Keratinocyte (primary cell): ENCODE data around the gene SLC35B2. TPM values are rescaled to one million over a fixed set of nuclear protein-coding genes. Genes with fewer than 3 reads are reported as not detected.

ENCODE experiments used
- DNase-seq: peaks from one replicate; pipeline ENCODE4 v3.0.0-alpha.2; 2011; ENCODE audit warnings: low read depth, missing footprints, low spot score
- FAIRE-seq: peaks from 2 replicates; lab custom pipeline; 2011; peaks lifted over from hg19 to GRCh38; lab: Jason Lieb, UNC
- H2AFZ ChIP-seq: 2 replicates; pipeline ENCODE4 v1.6.0; 2012; ENCODE audit warnings: low read length, control low read depth, inconsistent platforms; ENCODE audit not compliant: control insufficient read depth
- H3K27ac ChIP-seq: 2 replicates; pipeline ENCODE4 v1.5.1; 2011; ENCODE audit warnings: low read length; ENCODE audit not compliant: control insufficient read depth, insufficient read depth
- H3K27me3 ChIP-seq: 3 replicates; pipeline ENCODE4 v1.6.0; 2011; ENCODE audit warnings: low read length; ENCODE audit not compliant: control insufficient read depth, insufficient read depth; ENCODE audit errors: extremely low read depth
- H3K36me3 ChIP-seq, 2 experiments: 2 replicates in 1 of 2; 3 replicates in 1 of 2; pipeline ENCODE4 v1.5.1; 2011; ENCODE audit warnings: low read length in 2 of 2, mild to moderate bottlenecking in 1 of 2; ENCODE audit not compliant: control insufficient read depth in 2 of 2, insufficient read depth in 2 of 2; ENCODE audit errors: extremely low read depth in 1 of 2
- H3K4me1 ChIP-seq: 3 replicates; pipeline ENCODE4 v1.5.1; 2011; ENCODE audit warnings: low read length; ENCODE audit not compliant: control insufficient read depth, insufficient read depth; ENCODE audit errors: extremely low read depth
- H3K4me2 ChIP-seq: 3 replicates; pipeline ENCODE4 v1.6.0; 2011; ENCODE audit warnings: low read depth, low read length; ENCODE audit not compliant: control insufficient read depth, insufficient read depth; ENCODE audit errors: extremely low read depth
- H3K4me3 ChIP-seq, 3 experiments: fragments of 200-600 bp in 1 of 3; sonication (generic) in 1 of 3; 2 replicates in 2 of 3; 3 replicates in 1 of 3; pipeline ENCODE4 v1.5.1; 2011 to 2016; ENCODE audit warnings: low read length in 3 of 3, mild to moderate bottlenecking in 3 of 3, control low read depth in 2 of 3, inconsistent platforms in 1 of 3, low read depth in 1 of 3, mixed read lengths in 1 of 3, mixed run types in 1 of 3, moderate library complexity in 1 of 3; ENCODE audit not compliant: control insufficient read depth in 2 of 3, insufficient read depth in 2 of 3; ENCODE audit errors: extremely low read depth in 1 of 3
- H3K79me2 ChIP-seq: 2 replicates; pipeline ENCODE4 v1.6.0; 2012; ENCODE audit warnings: low read length; ENCODE audit not compliant: control insufficient read depth, insufficient read depth
- H3K9ac ChIP-seq: 3 replicates; pipeline ENCODE4 v1.6.0; 2011; ENCODE audit warnings: low read length; ENCODE audit not compliant: control insufficient read depth, insufficient read depth; ENCODE audit errors: extremely low read depth
- H3K9me1 ChIP-seq: 3 replicates; pipeline ENCODE4 v1.6.0; 2011; ENCODE audit warnings: low read length; ENCODE audit not compliant: control insufficient read depth, insufficient read depth; ENCODE audit errors: extremely low read depth
- H3K9me3 ChIP-seq: 2 replicates; pipeline ENCODE4 v1.5.1; 2012; ENCODE audit warnings: low read depth, low read length; ENCODE audit not compliant: control insufficient read depth
- H4K20me1 ChIP-seq: 3 replicates; pipeline ENCODE4 v1.6.0; 2011; ENCODE audit warnings: low read length; ENCODE audit not compliant: control insufficient read depth, insufficient read depth; ENCODE audit errors: extremely low read depth
- CTCF ChIP-seq, 3 experiments: IDR thresholded peaks in 1 of 3; conservative IDR thresholded peaks in 1 of 3; optimal IDR thresholded peaks in 1 of 3; 2 replicates in 2 of 3; 3 replicates in 1 of 3; pipeline versions ENCODE3 to v1.5.1; 2011; ENCODE audit warnings: low read length in 3 of 3, mild to moderate bottlenecking in 3 of 3, moderate library complexity in 2 of 3, control low read depth in 1 of 3, inconsistent platforms in 1 of 3; ENCODE audit not compliant: insufficient read depth in 2 of 3; ENCODE audit errors: extremely low read depth in 1 of 3
- EZH2 ChIP-seq: IDR thresholded peaks from one replicate; pipeline ENCODE4 v1.6.1; 2012; ENCODE audit warnings: inconsistent platforms, mild to moderate bottlenecking, low read length, moderate library complexity
- dilution Hi-C: fragments of 300-500 bp; cut with MboI; formaldehyde crosslinking; loops from one replicate; pipeline ENCODE4 v1.7.0; 2020; ENCODE audit warnings: low sequenced_read_pairs; ENCODE audit not compliant: extremely low pct_ligation_motif_present
- polyA plus RNA-seq, 5 experiments: library from polyadenylated mRNA; depleted of rRNA in 3 of 5; stranded (reverse) in 3 of 5; stranded (forward) in 1 of 5; unstranded in 1 of 5; fragments of >200 nt; gene quantifications; 1 replicate in 1 of 5; 2 replicates in 3 of 5; 3 replicates in 1 of 5; pipeline versions ENCODE4 v1.2.1 to v1.2.3, GENCODE V29; 2011 to 2012; ENCODE audit warnings: missing spikeins in 2 of 5, low read depth in 1 of 5, low replicate concordance in 1 of 5

SLC35B2 gene
- polyA plus RNA-seq, 1 donor (not counting 4 experiments of a cell fraction or from before 2014, with no cell fraction given) = 69.9 TPM

- TF ChIP-seq EZH2 (no peak), CTCF (optimal IDR thresholded peaks at IDR 0.05 in 1 of 3, IDR thresholded peaks at IDR 0.05 in 1 of 3, conservative IDR thresholded peaks at IDR 0.05 in 1 of 3; ENCODE audit: extremely low read depth in 1 of 3, insufficient read depth in 2 of 3, low read length in 3 of 3) (no peak)
- dilution Hi-C loops = no loop called here
- Histone ChIP-seq H3K9me3 (no peaks in the 10 kb centered on the region), H3K4me3 (no peak overlapping the region), H3K4me1 (peaks cover 23% of the 10 kb centered on the region), H3K36me3 (peaks cover 46 to 66% of the 10 kb centered on the region in 2 experiments), H3K27ac (no peak overlapping the region), H3K4me2 (no peak overlapping the region), H2AFZ (no peak overlapping the region), H3K9me1 (peaks cover 2% of the 10 kb centered on the region), H3K27me3 (no peaks in the 10 kb centered on the region), H3K79me2 (peaks cover 52% of the 10 kb centered on the region), H3K9ac (no peak overlapping the region), H4K20me1 (peaks cover 63% of the 10 kb centered on the region)
- FAIRE-seq (no peak), DNase-seq (no peak)
Measured at GRCh38 chr6:44254191-44255104, 2.9 kb downstream of the SLC35B2 start.

- DNase-seq (no peak), FAIRE-seq (peak; percentile 13)
- Histone ChIP-seq H3K9ac (no peak overlapping the region), H2AFZ (no peak overlapping the region), H4K20me1 (peaks cover 72% of the 10 kb centered on the region), H3K4me3 (no peak overlapping the region), H3K9me3 (no peaks in the 10 kb centered on the region), H3K27me3 (no peaks in the 10 kb centered on the region), H3K79me2 (peaks cover 61% of the 10 kb centered on the region), H3K9me1 (peaks cover 6% of the 10 kb centered on the region), H3K27ac (no peak overlapping the region), H3K36me3 (peaks cover 50 to 73% of the 10 kb centered on the region in 2 experiments), H3K4me1 (peaks cover 31% of the 10 kb centered on the region), H3K4me2 (no peak overlapping the region)
- dilution Hi-C loops = no loop called here
- peak; percentile 49 to 64 (median 54) for TF ChIP-seq CTCF (optimal IDR thresholded peaks at IDR 0.05 in 1 of 3, IDR thresholded peaks at IDR 0.05 in 1 of 3, conservative IDR thresholded peaks at IDR 0.05 in 1 of 3; ENCODE audit: extremely low read depth in 1 of 3, insufficient read depth in 2 of 3, low read length in 3 of 3)
- TF ChIP-seq EZH2 = no peak
Measured at GRCh38 chr6:44253307-44254101, 3.8 kb downstream of the SLC35B2 start.
